Gastroesophageal sphincter (tissue), 4 donors: ENCODE results near the gene UXT. TPM values are rescaled to one million over a fixed set of nuclear protein-coding genes. Genes with fewer than 3 reads are reported as not detected.
"Not testable (repeated sequence)": the region's sequence is repeated elsewhere in the genome, so short reads cannot be mapped to it uniquely, and the experiment has no call there.

Experiments used
- ATAC-seq: fragments of 150-250 bp; one replicate; pipeline ENCODE4 v1.9.1; 2016; ENCODE audit warnings: mild to moderate bottlenecking, moderate library complexity
- H3K27ac ChIP-seq, 4 donors: fragments of 200-600 bp; sonication (generic) in 3 of 4; 1 replicate in 3 of 4; 2 replicates in 1 of 4; pipeline ENCODE4 v1.5.1; 2016 to 2019
- H3K27me3 ChIP-seq: fragments of 200-600 bp; sonication (generic); one replicate; pipeline ENCODE4 v1.5.1; 2019
- H3K36me3 ChIP-seq, 2 donors: fragments of 200-600 bp; sonication (generic); one replicate each; pipeline ENCODE4 v1.5.1; 2019; ENCODE audit warnings: control low read depth in 1 of 2
- H3K4me1 ChIP-seq, 3 donors: fragments of 200-600 bp; sonication (generic); 1 replicate in 2 of 3; 2 replicates in 1 of 3; pipeline ENCODE4 v1.5.1; 2016 to 2019; ENCODE audit warnings: control low read depth in 2 of 3
- H3K4me3 ChIP-seq, 2 donors: fragments of 200-600 bp; sonication (generic); one replicate each; pipeline ENCODE4 v1.5.1; 2019; ENCODE audit warnings: mild to moderate bottlenecking in 1 of 2, moderate library complexity in 1 of 2
- H3K9me3 ChIP-seq, 3 donors: fragments of 200-600 bp; sonication (generic); one replicate each; pipeline ENCODE4 v1.5.1; 2017 to 2019; ENCODE audit warnings: control low read depth in 2 of 3
- CTCF ChIP-seq, 4 experiments: fragments of 200-600 bp in 2 of 4; fragments of 450-650 bp in 2 of 4; sonication (generic) in 1 of 4; IDR thresholded peaks; one replicate each; pipeline ENCODE4 v1.5.1; 2017 to 2019; ENCODE audit warnings: antibody characterized with exemption in 4 of 4, mild to moderate bottlenecking in 2 of 4, moderate library complexity in 2 of 4
- EP300 ChIP-seq: sonication (generic); formaldehyde crosslinking; IDR thresholded peaks from one replicate; pipeline ENCODE4 v1.6.1; 2017; ENCODE audit warnings: antibody characterized with exemption, mild to moderate bottlenecking
- POLR2A ChIP-seq, 2 donors: fragments of 450-650 bp; IDR thresholded peaks; one replicate each; pipeline ENCODE4 v1.6.1; 2017; ENCODE audit warnings: antibody characterized with exemption in 2 of 2, mild to moderate bottlenecking in 2 of 2, moderate library complexity in 1 of 2
- POLR2AphosphoS5 ChIP-seq: sonication (generic); formaldehyde crosslinking; IDR thresholded peaks from one replicate; pipeline ENCODE4 v1.6.1; 2017; ENCODE audit warnings: antibody characterized with exemption
- WGBS, 2 donors: methylation state at CpG; one replicate each; pipeline ENCODE4 v1.1.5; 2018; ENCODE audit warnings: low coverage in 1 of 2; 5-methylcytosine and 5-hydroxymethylcytosine counted together
- total RNA-seq, 4 donors: library from RNA; depleted of rRNA; stranded (reverse); fragments of >200 nt; gene quantifications; one replicate each; pipeline ENCODE4 v1.1.0, GENCODE V29; 2016

UXT gene
- total RNA-seq, 4 donors from 2014 or later = 66.5 to 112 (median 79.1) TPM

- Histone ChIP-seq H3K9me3 (no peaks in the 10 kb centered on the region), H3K4me1 (no peaks in the 10 kb centered on the region), H3K27me3 (no peaks in the 10 kb centered on the region), H3K36me3 (no peaks in the 10 kb centered on the region), H3K27ac (no peak overlapping the region), H3K4me3 (no peak overlapping the region)
- no peak for ATAC-seq
- WGBS, 2 donors = 57% methylated on average over 3 of the region's 9 CpGs; no CpG with 5 or more reads in 1 of the 2 donors
- TF ChIP-seq EP300 = no peak
- TF ChIP-seq POLR2A (IDR thresholded peaks at IDR 0.05) = no peak
- TF ChIP-seq POLR2AphosphoS5 = no peak
- no peak for TF ChIP-seq CTCF (IDR thresholded peaks at IDR 0.05)
Observed at GRCh38 chrX:47605024-47605423, 54.0 kb downstream of the UXT start.

GRCh38 chrX:47603125-47603524 lies 55.9 kb downstream of the UXT start:
- H3K27ac ChIP-seq, H3K4me3 ChIP-seq, H3K27me3 ChIP-seq, ATAC-seq, H3K4me1 ChIP-seq, H3K36me3 ChIP-seq, H3K9me3 ChIP-seq: not testable (repeated sequence)
- 91 to 94% methylated on average over 4 of the region's 4 CpGs for WGBS, 2 donors

Other genes with a start within 250 kb of the UXT start
- gene ZNF41, start 176.0 kb downstream of the UXT start, total RNA-seq = 1 to 10 TPM; 8.8 to 10.0 (median 9.4) TPM
- 10 to 100 TPM; 27.5 to 46.8 (median 38.5) TPM for gene ARAF, start 98.0 kb downstream of the UXT start, total RNA-seq
- 100 to 1,000 TPM in 3 of 4 donors, 10 to 100 TPM in 1; 77.4 to 204 (median 156) TPM for gene TIMP1, start 76.7 kb downstream of the UXT start, total RNA-seq
- gene SYN1, start 39.3 kb downstream of the UXT start, total RNA-seq = under 1 TPM in 2 of 4 donors, not detected in 2; 0.27 TPM
- 10 to 100 TPM in 1 of 4 donors, 1 to 10 TPM in 2, under 1 TPM in 1; 0.78 to 18.4 (median 4.7) TPM for gene CFP, start 29.2 kb downstream of the UXT start, total RNA-seq
- gene ELK1, start 8.6 kb downstream of the UXT start, total RNA-seq = 10 to 100 TPM; 20.0 to 26.8 (median 26.2) TPM
- gene ZNF81, start 177.7 kb upstream of the UXT start, total RNA-seq = 10 to 100 TPM in 1 of 4 donors, 1 to 10 TPM in 3; 5.0 to 13.4 (median 7.6) TPM